IMR-90 (cell line): ENCODE measurements around the gene RAPGEF1. TPM values are rescaled to one million over a fixed set of nuclear protein-coding genes. Genes with fewer than 3 reads are reported as not detected.
"Not testable (repeated sequence)": the region's sequence is repeated elsewhere in the genome, so short reads cannot be mapped to it uniquely, and the experiment has no call there.

Experiments used
- ATAC-seq: fragments of 200-7000 bp; cut with Tn5 transposase; 2 replicates; pipeline ENCODE4 v1.9.1; 2020; ENCODE audit warnings: low read depth, mild to moderate bottlenecking, moderate library complexity
- BruUV-seq: library from RNA; stranded (reverse); fragments of 400-500 nt; replicated peaks from 2 replicates; lab custom pipeline; 2021; lab: Mats Ljungman, UMichigan
- CTCF ChIA-PET: fragments of 300-600 bp; formaldehyde crosslinking; extraction: SDS; loops from one replicate; lab custom pipeline; 2021; ENCODE audit warnings: antibody characterized with exemption; lab: Yijun Ruan, JAX
- POLR2A ChIA-PET: fragments of 300-600 bp; sonication (Branson Sonifier 250); formaldehyde crosslinking; loops from one replicate; lab custom pipeline; 2022; ENCODE audit warnings: antibody characterized with exemption; ENCODE audit not compliant: unreplicated experiment; lab: Charles Lee
- DNase-seq: peaks from one replicate; pipeline ENCODE4 v3.0.0; 2013
- H2AFZ ChIP-seq: replicated peaks from 2 replicates; pipeline ENCODE3; 2013; ENCODE audit warnings: low read length, mild to moderate bottlenecking; ENCODE audit not compliant: poor library complexity
- H2AK5ac ChIP-seq: 2 replicates; pipeline ENCODE4 v1.6.1; 2013; ENCODE audit warnings: low read depth, low read length, inconsistent platforms
- H2AK9ac ChIP-seq: replicated peaks from 2 replicates; pipeline ENCODE3; 2013; ENCODE audit warnings: mild to moderate bottlenecking, low read depth, low read length, moderate library complexity; ENCODE audit not compliant: poor library complexity
- H2BK120ac ChIP-seq: 2 replicates; pipeline ENCODE4 v1.6.1; 2013; ENCODE audit warnings: low read depth, low read length, inconsistent platforms
- H2BK15ac ChIP-seq: 3 replicates; pipeline ENCODE4 v1.6.1; 2013; ENCODE audit warnings: low read depth, low read length, inconsistent platforms
- H2BK20ac ChIP-seq: 2 replicates; pipeline ENCODE4 v1.6.1; 2013; ENCODE audit warnings: low read depth, mild to moderate bottlenecking, inconsistent platforms, low read length, moderate library complexity
- H2BK5ac ChIP-seq: 2 replicates; pipeline ENCODE4 v1.6.1; 2013; ENCODE audit warnings: mild to moderate bottlenecking, low read depth, low read length, inconsistent platforms; ENCODE audit not compliant: poor library complexity, severe bottlenecking
- H3K14ac ChIP-seq: replicated peaks from 2 replicates; pipeline ENCODE4 v1.6.1; 2013; ENCODE audit warnings: low read depth, low read length, inconsistent platforms
- H3K18ac ChIP-seq: 2 replicates; pipeline ENCODE4 v1.6.1; 2013; ENCODE audit warnings: low read depth, low read length, control low read depth
- H3K23ac ChIP-seq: 2 replicates; pipeline ENCODE4 v1.6.1; 2013; ENCODE audit warnings: low read depth, low read length, inconsistent platforms
- H3K27ac ChIP-seq: 2 replicates; pipeline ENCODE4 v1.5.1; 2013; ENCODE audit warnings: mild to moderate bottlenecking, control low read depth, low read length; ENCODE audit not compliant: insufficient read depth
- H3K27me3 ChIP-seq: 2 replicates; pipeline ENCODE4 v1.6.1; 2013; ENCODE audit warnings: low read length; ENCODE audit not compliant: control insufficient read depth, insufficient read depth
- H3K36me3 ChIP-seq: 2 replicates; pipeline ENCODE4 v1.6.1; 2013; ENCODE audit warnings: low read length, mixed read lengths; ENCODE audit not compliant: control insufficient read depth, insufficient read depth
- H3K4ac ChIP-seq: 2 replicates; pipeline ENCODE4 v1.6.1; 2013; ENCODE audit warnings: low read depth, low read length, inconsistent platforms
- H3K4me1 ChIP-seq: 2 replicates; pipeline ENCODE4 v1.6.1; 2013; ENCODE audit warnings: low read length, mixed read lengths; ENCODE audit not compliant: control insufficient read depth, insufficient read depth
- H3K4me2 ChIP-seq: 2 replicates; pipeline ENCODE4 v1.6.1; 2013; ENCODE audit warnings: low read depth, mild to moderate bottlenecking, control low read depth, low read length, moderate library complexity
- H3K4me3 ChIP-seq: 2 replicates; pipeline ENCODE4 v1.5.1; 2013; ENCODE audit warnings: low read depth, mild to moderate bottlenecking, control low read depth, low read length, moderate library complexity; ENCODE audit not compliant: insufficient read depth
- H3K56ac ChIP-seq: 2 replicates; pipeline ENCODE4 v1.6.1; 2013; ENCODE audit warnings: low read length, inconsistent platforms; ENCODE audit not compliant: insufficient read depth; ENCODE audit errors: extremely low read depth
- H3K79me1 ChIP-seq, 2 experiments: 2 replicates each; pipeline ENCODE4 v1.6.1; 2013; ENCODE audit warnings: low read length in 2 of 2, inconsistent platforms in 1 of 2, low read depth in 1 of 2
- H3K9ac ChIP-seq: 2 replicates; pipeline ENCODE4 v1.6.1; 2013; ENCODE audit warnings: low read depth, low read length, control low read depth
- H3K9me1 ChIP-seq: 2 replicates; pipeline ENCODE4 v1.6.1; 2013; ENCODE audit warnings: low read length, inconsistent platforms; ENCODE audit not compliant: insufficient read depth
- H3K9me3 ChIP-seq: 2 replicates; pipeline ENCODE4 v1.6.1; 2013; ENCODE audit warnings: low read length; ENCODE audit not compliant: control insufficient read depth, insufficient read depth
- H4K20me1 ChIP-seq: 2 replicates; pipeline ENCODE4 v1.6.1; 2013; ENCODE audit warnings: low read length, inconsistent platforms; ENCODE audit not compliant: insufficient read depth
- H4K5ac ChIP-seq: 2 replicates; pipeline ENCODE4 v1.6.1; 2013; ENCODE audit warnings: mild to moderate bottlenecking, low read depth, low read length, control low read depth
- H4K8ac ChIP-seq, 2 experiments: 2 replicates each; pipeline ENCODE4 v1.6.1; 2013; ENCODE audit warnings: low read depth in 2 of 2, low read length in 2 of 2, control low read depth in 1 of 2, inconsistent platforms in 1 of 2
- H4K91ac ChIP-seq: 2 replicates; pipeline ENCODE4 v1.6.1; 2013; ENCODE audit warnings: low read depth, low read length, inconsistent platforms; ENCODE audit not compliant: insufficient read depth
- WGBS, 2 experiments: methylation state at CpG; one replicate each; pipeline versions ENCODE4 v1.1.5 to v1.1.7; 2013; ENCODE audit warnings: missing lambda C conversion rate in 2 of 2; ENCODE audit not compliant: insufficient read length in 1 of 2; ENCODE audit errors: extremely low coverage in 2 of 2; 5-methylcytosine and 5-hydroxymethylcytosine counted together
- dilution Hi-C: fragments of 300-500 bp; cut with HindIII; formaldehyde crosslinking; loops from one replicate; pipeline ENCODE4 v1.14.3; 2018; ENCODE audit warnings: low sequenced_read_pairs; ENCODE audit not compliant: unreplicated experiment
- in situ Hi-C: fragments of 300-500 bp; cut with MboI; formaldehyde crosslinking; loops from 3 replicates; pipeline ENCODE4 v1.14.3; 2019; ENCODE audit warnings: low sequenced_read_pairs, inconsistent platforms, mixed read lengths
- intact Hi-C: fragments of 100-400 bp; cut with micrococcal nuclease; formaldehyde crosslinking; loops from 2 replicates; pipeline ENCODE4 v1.10.0; 2022
- polyA plus RNA-seq, 3 experiments: library from polyadenylated mRNA; depleted of rRNA; stranded (reverse); fragments of >200 nt; gene quantifications; 2 replicates each; pipeline ENCODE4 v1.2.3, GENCODE V29; 2012; ENCODE audit warnings: low replicate concordance in 1 of 3
- total RNA-seq: library from RNA; depleted of rRNA; stranded (reverse); fragments of >200 nt; gene quantifications from 2 replicates; pipeline ENCODE4 v1.2.3, GENCODE V29; 2012

The RAPGEF1 gene
- total and polyA plus RNA-seq, 2 of the 4 experiments (the other 2 are of a cell fraction): 13.1 to 22.3 TPM

- POLR2A ChIA-PET, H3K23ac ChIP-seq, CTCF ChIA-PET, BruUV-seq, H3K9me1 ChIP-seq, H3K27me3 ChIP-seq, H2AK5ac ChIP-seq, H3K36me3 ChIP-seq, H2BK15ac ChIP-seq, dilution Hi-C loops, DNase-seq, H4K91ac ChIP-seq, H3K4ac ChIP-seq, H3K18ac ChIP-seq, H3K4me2 ChIP-seq, H4K8ac ChIP-seq, H3K14ac ChIP-seq, H3K56ac ChIP-seq, H2AFZ ChIP-seq, H2AK9ac ChIP-seq, H2BK120ac ChIP-seq, H2BK20ac ChIP-seq, H4K5ac ChIP-seq, intact Hi-C loops, H3K4me3 ChIP-seq, H3K27ac ChIP-seq, H2BK5ac ChIP-seq, ATAC-seq, H3K9me3 ChIP-seq, in situ Hi-C loops, H3K9ac ChIP-seq: not testable (repeated sequence)
- Histone ChIP-seq H3K79me1 (peaks cover 28 to 46% of the 10 kb centered on the region in 2 experiments), H4K20me1 (peaks cover 25% of the 10 kb centered on the region), H3K4me1 (peaks cover 12% of the 10 kb centered on the region)
- WGBS, 2 experiments: no CpG with 5 or more reads among the region's 4 CpGs
Measured at GRCh38 chr9:131683094-131683493, 56.8 kb downstream of the RAPGEF1 start.
